GM12874 (cell line): ENCODE results near the gene OR56A3.

Source experiments
- CTCF ChIP-seq: IDR thresholded peaks from 2 replicates; pipeline ENCODE4 v1.5.1; 2011; ENCODE audit warnings: low read depth, mild to moderate bottlenecking, control low read depth, low read length, moderate library complexity; ENCODE audit not compliant: insufficient read depth

OR56A3 gene

GRCh38 chr11:5973530-5973929 lies 31.5 kb downstream of the OR56A3 start:
- no peak for TF ChIP-seq CTCF

- TF ChIP-seq CTCF: no peak
Measured at GRCh38 chr11:5983443-5983842, 41.4 kb downstream of the OR56A3 start.

- TF ChIP-seq CTCF: no peak
Measured at GRCh38 chr11:5986885-5987284, 44.8 kb downstream of the OR56A3 start, which contains the start of gene OR52L1. OR52L1 (minus strand) TSS chr11:5986985; CDS start chr11:5986930, 55 bp downstream.

GRCh38 chr11:5989203-5989602 lies 47.2 kb downstream of the OR56A3 start:
- TF ChIP-seq CTCF: no peak

GRCh38 chr11:5992150-5992549 lies 50.1 kb downstream of the OR56A3 start:
- TF ChIP-seq CTCF: no peak

GRCh38 chr11:5992604-5993251 lies 50.7 kb downstream of the OR56A3 start:
- TF ChIP-seq CTCF: peak; percentile 40; the same call in 1 of the 2 replicates

GRCh38 chr11:5994791-5995190 lies 52.7 kb downstream of the OR56A3 start:
- TF ChIP-seq CTCF: no peak
